ENCODE measurements around the gene SLC26A4.

The SLC26A4 gene

DNA sequence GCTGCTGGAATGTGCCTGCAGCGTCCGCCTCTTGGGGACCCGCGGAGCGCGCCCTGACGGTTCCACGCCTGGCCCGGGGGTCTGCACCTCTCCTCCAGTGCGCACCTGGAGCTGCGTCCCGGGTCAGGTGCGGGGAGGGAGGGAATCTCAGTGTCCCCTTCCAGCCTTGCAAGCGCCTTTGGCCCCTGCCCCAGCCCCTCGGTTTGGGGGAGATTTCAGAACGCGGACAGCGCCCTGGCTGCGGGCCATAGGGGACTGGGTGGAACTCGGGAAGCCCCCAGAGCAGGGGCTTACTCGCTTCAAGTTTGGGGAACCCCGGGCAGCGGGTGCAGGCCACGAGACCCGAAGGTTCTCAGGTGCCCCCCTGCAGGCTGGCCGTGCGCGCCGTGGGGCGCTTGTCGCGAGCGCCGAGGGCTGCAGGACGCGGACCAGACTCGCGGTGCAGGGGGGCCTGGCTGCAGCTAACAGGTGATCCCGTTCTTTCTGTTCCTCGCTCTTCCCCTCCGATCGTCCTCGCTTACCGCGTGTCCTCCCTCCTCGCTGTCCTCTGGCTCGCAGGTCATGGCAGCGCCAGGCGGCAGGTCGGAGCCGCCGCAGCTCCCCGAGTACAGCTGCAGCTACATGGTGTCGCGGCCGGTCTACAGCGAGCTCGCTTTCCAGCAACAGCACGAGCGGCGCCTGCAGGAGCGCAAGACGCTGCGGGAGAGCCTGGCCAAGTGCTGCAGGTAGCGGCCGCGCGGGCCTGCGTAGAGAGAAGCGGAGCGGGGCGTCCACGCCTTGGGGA lies 645 bp downstream of the SLC26A4 start:
- peak; percentile 24 for DNase-seq (ENCODE audit: low read depth)

DNA sequence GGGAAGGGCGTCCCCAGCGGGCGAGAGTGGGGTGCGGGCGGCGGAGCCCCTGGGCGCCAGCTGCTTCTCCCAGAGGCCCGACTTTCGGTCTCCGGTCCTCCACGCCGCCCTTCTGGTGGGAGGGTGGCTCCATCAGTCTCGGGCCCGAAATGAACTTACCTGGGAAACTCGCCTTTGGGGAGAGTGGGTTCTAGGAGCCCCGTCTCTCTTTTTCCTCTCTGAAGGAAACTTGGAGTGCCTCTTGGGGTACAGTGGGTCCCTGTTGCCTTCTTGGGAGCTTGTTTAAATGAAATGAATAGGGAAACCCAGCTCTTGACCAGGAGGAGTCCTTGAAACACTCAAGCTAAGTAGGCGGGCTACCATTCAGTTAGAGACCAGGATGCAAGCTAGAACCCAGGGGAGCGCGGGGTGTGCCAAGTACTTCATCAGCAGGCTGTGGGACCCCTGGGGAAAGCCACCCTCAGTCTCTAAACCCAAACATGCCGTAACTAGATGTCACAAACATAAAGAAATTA lies 1.3 kb downstream of the SLC26A4 start:
- no peak for DNase-seq (ENCODE audit: low read depth)

DNA sequence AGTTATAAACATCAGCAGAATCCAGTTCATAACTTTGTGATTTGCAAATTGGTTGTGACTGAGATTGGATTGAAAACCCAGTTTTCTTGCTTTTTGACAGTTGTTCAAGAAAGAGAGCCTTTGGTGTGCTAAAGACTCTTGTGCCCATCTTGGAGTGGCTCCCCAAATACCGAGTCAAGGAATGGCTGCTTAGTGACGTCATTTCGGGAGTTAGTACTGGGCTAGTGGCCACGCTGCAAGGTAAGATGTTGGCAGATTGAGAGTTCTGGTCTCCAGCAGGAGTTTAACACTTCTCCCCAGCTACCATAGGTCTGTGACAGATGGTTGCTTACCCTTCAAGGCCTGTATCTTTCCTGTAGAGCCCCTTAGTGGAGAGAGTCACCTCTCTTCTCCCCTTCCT lies 2.6 kb downstream of the SLC26A4 start:
- DNase-seq (ENCODE audit: low read depth), result no peak

DNA sequence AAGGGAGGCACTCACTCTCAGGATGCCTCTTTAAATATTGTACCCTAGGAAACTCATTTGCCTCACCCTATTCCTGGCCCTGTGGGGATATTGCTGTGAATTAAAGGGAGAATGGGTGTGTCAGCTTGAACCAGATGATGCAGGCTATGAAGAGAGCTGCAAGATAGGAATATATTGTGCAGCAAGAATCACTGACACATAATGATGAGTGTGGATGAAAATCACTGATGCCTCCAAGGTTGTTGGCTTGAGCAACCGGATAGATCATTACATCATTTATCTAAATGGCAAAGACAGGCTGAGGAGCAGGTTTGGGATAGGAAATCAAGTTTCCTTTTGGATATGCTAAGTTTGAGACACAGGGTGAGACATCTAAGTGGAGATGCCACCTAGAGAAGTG lies 6.2 kb downstream of the SLC26A4 start:
- no peak for DNase-seq (ENCODE audit: low read depth)

DNA sequence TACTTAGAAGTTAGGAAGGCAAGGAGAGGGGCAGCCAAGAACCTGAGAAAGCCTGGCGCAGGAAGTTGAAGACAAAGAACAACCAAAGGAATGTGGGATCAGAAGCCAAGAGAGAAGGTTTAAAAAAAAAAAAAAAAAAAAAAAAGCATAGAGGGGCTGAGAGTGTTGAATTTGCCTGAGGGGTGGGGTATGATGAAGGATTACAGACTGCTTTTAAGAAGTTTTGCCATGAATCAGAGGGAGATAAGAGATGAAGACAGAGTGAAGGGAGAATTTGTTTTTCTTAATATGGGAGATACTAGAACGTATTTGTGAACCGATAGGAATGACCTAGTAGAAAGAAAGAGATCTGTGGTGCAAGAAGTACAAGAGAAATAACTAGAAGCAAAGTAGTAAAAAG lies 6.7 kb downstream of the SLC26A4 start:
- DNase-seq (ENCODE audit: low read depth), result no peak

DNA sequence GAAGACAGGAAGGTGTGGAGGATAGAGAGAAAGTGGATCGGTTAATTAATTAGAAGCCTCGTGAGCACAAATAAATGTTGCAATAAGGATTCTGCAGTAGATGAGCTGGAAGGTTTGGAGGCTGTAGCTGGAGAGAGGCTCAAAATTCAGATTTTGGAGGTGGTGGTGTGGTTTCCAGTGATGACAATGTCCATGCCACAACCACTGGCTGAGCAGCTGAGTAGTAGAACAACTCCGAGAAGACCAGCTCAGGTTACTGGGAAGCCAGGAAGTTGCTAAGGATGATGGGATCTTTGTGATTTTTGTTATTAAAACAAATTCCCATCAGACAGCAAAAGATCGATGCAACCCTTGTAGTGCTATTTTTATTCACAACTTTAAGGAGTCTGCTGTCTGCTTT lies 7.7 kb downstream of the SLC26A4 start:
- DNase-seq (ENCODE audit: low read depth), result no peak

DNA sequence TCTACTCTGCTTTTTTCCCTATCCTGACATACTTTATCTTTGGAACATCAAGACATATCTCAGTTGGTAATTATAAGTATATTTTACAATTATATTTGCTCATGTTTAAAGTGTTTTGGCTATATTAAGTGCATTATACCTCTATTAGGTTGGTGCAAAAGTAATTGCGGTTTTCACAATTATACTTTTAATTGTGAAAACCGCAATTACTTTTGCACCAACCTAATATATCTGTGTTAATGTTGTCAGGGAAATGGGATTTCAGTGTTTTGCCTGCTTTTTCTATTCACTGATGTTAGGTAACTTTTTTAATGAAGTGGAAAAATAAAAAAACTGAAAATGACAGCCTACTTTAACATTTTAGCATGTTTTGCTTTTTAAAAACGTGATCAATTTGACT lies 11.6 kb downstream of the SLC26A4 start:
- no peak for DNase-seq (ENCODE audit: low read depth)

DNA sequence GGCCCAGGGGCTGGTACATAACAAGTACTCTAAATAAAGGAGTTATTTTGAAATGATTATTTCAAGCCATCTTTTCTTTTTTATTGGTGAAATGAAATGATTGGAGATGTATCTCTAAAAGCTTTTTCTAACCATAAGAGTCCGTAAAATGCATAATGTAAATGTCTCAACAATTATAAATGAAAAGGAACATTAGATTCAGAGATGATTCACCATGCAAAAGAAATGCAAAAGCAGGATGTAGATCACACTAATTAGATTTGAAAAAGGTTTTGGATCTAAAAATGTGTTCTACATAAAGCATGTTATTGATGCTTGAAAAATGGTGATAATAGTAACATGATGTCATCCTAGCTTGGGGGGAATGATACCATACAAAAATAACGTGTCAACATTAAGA lies 15.6 kb downstream of the SLC26A4 start:
- DNase-seq (ENCODE audit: low read depth), result no peak

DNA sequence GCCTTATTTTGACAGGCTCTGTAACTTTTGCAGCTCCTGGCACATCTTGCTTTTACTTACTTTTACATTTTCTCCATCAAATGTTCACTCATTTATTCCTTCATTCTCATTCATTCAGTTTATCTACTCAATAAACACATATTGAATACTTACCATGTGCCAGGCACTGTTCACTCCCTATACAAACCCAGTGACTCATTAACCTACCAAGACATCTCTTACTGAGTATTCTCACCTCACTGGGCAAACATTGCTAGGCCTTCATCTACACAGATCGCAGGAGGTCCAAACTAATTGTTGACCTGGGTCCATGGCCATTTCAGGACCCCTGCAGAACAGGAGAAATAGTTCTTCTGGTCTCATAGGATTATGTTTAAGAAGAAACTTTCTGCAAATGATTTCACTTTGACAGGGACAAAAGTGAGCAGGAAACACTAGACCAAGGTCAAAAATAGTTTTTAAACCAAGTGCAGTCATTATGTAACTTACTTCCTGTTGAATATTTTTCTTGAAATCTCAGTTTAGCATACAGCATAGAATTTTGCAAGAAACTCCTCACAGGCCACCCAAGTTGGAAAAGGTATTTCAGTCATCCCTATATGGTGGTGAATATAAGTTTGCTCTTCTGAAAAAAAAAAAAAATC lies 17.6 kb downstream of the SLC26A4 start:
- no peak for DNase-seq (ENCODE audit: low read depth)

DNA sequence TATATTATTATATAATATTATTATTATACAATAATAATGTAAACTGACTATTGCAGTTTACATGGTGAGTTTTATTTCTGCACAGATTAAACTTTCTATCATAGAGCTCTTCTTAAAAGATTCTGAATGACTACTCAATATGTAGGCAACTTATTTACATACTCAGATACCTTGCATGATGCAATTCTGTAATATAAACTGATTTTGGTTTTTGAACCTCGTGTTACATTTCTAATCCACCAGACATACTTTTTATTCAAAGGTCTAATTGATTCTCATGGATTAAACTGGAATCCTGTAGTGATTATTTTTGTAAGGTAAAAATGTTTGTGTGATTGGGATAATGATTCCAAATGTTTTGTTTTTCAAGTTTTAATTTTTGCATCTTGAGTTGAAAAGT lies 19.9 kb downstream of the SLC26A4 start:
- no peak for DNase-seq (ENCODE audit: low read depth)

DNA sequence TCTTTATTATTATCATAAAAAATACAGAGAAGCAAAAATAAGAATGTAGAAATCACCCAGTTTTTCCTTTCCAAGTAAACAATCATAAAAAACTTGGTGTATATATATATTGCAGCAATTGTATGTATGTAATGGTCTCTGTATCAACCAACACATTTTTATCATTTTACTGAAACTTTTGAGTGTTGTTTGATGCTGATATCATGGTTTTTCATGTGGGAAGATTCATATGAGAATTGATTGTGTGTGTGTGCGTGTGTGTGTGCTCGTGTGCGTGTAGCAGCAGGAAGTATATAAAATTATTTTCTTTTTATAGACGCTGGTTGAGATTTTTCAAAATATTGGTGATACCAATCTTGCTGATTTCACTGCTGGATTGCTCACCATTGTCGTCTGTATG lies 22.3 kb downstream of the SLC26A4 start:
- DNase-seq (ENCODE audit: low read depth), result no peak

DNA sequence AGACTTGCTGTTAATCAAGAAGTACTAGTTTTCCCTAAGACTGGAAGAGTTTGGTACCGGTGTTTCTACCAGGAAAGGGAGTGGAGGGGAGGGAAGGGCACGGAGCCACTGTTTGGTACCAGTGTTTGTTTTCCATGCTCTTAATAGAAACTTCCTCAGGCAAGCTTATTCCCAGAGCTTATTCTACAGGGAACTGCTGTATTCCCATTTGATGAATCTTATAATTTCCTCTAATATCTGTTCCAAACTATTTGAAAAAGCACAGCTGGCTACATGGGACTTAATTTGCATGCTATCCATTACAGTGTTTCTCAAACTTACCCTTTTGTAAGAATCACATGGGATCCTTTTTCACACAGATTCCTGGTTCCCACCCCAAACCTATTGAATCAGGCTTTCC lies 23.7 kb downstream of the SLC26A4 start:
- no peak for DNase-seq (ENCODE audit: low read depth)

DNA sequence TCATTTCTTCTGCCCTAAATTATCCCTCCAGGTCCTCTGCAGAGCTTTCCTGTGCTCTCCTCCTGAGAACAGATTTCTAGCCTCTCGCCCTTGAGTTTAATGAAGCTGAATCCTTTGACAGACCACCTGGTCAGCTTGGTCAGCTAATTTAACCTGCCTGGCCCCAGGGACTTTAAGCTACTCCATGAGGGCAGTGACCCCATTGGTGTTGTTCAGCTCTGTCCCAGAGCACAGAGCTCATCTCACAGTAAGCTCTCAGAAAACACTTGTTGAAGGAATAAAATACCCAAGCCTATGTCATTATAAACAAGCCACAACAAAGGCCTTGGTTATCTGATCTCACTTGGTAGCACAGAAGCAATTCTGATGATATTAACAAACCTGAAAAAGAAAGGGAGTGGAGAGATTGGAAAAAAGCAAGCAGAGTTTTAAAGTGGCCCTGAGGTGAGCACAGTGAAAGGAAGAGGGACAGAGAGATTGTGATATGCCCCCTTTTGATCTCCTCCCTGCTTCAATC lies 24.4 kb downstream of the SLC26A4 start:
- no peak for DNase-seq (ENCODE audit: low read depth)

DNA sequence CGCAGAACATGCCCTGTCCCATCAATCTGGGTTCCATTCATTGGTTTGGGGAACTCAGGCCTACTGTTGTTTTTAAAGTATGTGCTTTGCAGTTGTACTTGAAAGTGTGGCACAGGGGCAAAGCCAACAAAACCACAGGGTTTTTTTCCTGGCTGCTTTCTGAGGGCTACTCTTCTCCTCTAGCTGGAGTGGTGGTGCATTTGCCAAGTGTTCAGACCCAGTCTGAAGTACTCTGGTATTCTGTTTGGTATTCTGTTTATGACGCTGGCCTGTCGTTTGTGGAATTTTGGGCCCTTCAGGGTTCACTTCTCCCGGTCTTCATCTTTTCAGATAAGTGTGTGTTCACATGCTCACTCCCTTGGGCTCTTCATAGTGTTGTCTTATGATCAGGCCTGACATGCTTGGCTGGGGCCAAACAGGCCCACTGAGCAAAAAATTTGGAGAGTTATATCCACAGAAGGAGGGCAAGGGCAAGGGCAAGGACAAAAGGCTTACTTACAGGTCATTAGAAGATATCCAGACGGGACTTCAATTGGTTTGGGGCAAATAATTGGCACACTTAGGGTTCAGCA lies 26.3 kb downstream of the SLC26A4 start:
- no peak for DNase-seq (ENCODE audit: low read depth)

DNA sequence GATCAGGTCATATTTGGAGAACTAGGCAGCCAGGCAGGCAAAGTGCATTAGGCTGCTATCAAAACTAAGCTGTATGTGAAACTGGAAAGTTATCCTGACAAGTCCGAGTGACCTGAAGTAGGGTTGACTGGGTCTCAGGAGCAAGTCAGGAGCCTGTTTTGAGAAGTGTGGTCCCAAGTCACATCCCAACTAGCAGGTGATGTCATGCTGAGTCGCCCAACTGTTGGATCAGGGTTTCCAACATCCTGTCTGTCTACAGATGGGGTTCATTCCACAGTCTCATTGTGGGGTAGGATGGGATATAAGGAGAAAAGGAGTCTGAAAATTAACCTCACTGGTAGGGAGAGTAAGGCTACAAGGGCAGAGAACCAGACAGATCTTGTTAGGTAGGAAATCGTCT lies 27.0 kb downstream of the SLC26A4 start:
- DNase-seq (ENCODE audit: low read depth), result no peak

DNA sequence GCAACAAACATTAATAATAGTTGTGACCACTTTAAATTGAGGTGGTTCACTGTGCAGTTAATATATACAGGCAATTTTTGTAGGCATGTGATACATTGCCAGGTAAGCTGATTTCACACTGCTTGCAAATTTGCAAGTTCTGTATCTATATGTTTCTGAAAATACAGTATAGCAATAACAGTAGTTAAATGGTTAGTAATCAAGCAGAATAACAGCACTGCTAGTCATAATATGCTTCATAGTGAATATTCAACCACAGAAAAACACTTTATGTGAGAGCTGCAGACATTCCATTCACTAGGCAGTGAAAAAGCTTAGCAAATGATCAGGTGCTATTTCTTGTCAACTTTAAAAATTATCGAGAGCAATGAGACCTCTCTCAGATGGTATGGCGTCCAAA lies 28.9 kb downstream of the SLC26A4 start:
- no peak for DNase-seq (ENCODE audit: low read depth)

DNA sequence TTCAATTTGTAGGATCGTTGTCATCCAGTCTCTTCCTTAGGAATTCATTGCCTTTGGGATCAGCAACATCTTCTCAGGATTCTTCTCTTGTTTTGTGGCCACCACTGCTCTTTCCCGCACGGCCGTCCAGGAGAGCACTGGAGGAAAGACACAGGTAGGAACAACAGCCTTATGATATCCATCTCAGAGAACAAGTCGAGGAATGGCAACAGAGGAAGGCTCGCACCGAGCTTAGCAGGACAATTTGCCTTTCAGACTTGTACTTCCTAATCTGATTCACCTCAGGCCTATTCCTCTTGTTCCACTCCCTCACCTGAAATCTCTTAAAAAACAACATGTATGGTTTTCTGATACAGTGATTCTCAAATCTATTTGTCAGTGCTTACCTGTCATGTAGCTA lies 29.5 kb downstream of the SLC26A4 start:
- DNase-seq (ENCODE audit: low read depth), result no peak

DNA sequence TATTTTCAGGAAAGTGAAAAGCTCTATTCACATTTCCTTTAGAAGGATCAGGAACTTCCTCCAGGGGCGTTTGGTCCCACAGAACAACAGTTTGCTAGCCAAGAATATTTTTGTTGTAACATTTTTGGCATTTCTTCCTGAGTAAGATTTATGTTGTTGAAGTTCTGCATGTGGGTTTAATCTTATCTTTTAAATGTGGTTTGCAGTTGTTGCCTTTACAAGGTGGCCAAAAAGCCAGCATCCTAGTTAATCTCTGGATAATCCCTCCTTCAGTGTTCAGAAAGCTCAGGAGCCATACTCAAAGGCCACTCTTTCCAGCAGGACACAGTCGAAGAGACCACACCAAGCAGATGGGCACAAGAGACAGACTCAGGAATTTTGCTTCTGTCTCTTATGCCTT lies 30.0 kb downstream of the SLC26A4 start:
- no peak for DNase-seq (ENCODE audit: low read depth)

DNA sequence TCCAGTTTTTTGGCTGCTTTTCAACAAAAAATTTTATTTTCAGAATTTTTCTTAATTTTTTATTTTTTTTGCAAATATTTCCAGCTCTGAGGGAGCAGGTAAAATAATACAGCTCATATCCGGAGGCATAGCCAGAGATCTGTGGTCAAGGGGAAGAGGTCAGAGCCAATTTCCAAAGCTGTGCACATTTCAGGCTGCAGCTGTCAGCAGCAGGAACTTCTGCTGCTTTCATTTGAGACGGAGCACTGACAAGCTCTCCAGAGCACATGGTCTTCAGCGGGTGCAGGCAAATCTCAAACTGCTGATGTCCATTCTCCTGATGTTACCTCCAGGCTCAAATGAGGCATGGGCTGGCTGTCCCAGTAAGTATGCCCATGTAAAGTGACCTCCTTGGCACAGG lies 31.1 kb downstream of the SLC26A4 start:
- no peak for DNase-seq (ENCODE audit: low read depth)

DNA sequence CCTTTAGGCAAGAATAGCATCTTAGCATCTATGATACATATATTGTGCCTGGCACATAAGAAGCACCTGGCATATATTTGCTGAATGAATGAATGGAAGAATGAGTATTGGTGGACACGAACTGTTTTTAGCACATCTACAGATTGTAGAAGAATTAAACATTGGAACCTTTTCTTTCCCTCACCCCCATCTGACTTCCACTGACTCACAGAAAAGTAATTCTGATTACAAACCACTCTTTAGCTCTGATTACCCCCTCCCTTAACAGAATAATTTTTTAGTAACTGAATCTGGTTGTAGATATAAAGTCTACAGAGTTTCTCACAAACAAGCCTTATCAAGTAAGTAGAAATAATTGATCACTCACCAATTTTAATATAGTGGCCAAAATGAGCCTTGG lies 31.9 kb downstream of the SLC26A4 start:
- no peak for DNase-seq (ENCODE audit: low read depth)

DNA sequence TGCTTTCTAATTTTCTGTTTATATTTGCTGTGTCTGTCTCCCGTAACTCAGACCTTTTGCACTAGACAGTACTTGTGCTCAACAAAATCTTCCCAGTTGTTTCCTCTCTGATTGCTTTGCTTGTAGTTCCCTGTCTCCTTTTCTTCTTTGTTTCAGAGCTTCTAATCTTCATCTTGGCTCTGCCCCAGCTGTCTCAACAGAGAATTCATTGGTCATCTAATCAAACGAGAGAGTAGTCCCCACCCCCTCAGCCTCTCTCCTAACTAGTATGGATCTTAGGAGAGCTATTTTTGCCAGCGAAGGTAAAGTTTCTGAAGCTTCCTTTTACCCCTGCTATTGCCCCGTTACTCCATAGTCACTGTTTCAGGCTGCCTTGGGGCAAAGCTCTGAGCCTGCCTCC lies 32.8 kb downstream of the SLC26A4 start:
- no peak for DNase-seq (ENCODE audit: low read depth)

DNA sequence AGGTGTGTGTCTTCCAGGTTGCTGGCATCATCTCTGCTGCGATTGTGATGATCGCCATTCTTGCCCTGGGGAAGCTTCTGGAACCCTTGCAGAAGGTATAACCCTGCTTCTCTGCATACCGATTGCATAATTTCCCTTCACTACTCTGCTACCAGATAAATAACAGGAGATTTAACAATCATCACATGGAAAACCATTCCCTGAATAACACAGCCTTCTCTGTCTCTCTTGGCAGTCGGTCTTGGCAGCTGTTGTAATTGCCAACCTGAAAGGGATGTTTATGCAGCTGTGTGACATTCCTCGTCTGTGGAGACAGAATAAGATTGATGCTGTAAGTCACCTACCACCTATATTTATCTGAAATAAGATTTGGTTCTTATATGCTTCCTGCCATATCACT lies 33.8 kb downstream of the SLC26A4 start:
- DNase-seq (ENCODE audit: low read depth), result no peak

DNA sequence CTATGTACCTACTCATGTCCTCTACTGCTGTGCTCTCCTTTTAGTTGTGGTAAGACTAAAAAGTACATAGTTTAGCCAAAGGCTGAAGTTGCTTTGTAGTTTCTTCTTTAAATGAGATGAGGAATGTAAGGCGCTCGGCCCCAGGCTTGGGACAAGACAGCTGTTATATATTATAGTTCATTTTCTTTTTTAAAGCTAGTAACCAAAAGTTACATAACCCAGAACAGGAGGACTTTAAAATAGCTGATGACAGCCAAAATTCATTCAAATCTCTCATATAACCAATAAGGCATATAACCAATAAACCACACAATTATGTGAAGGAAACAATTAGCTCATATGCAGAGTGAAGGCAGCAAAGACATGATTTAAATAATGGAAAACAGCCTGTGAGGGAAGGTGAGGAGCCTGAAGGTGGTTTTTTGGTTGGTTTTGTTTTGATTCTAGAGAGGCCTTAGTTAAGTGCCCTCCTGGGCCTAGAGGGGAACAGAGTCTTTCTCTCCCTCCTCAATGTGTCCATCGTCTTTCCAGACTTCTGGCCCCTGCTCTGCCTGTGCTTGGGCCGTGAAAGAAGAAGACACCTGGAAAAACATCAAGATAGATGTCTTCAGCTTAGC lies 35.8 kb downstream of the SLC26A4 start:
- DNase-seq (ENCODE audit: low read depth), result no peak

Measured in activated T-helper 9 cell treated with anti-CD3 and anti-CD28 coated beads, Interleukin-2, amount 50 U/mL, for 16 hours (primary cell).